CD14-positive monocyte (primary cell): ENCODE measurements around the gene OBSCN. TPM values are rescaled to one million over a fixed set of nuclear protein-coding genes. Genes with fewer than 3 reads are reported as not detected.

Source experiments
- DNase-seq, 3 donors: peaks; one replicate each; pipeline ENCODE4 v3.0.0-alpha.2; 2011 to 2022
- H2AFZ ChIP-seq: 2 replicates; pipeline ENCODE4 v1.6.0; 2012; ENCODE audit warnings: mild to moderate bottlenecking, low read depth, low read length, inconsistent platforms; ENCODE audit not compliant: insufficient read depth, poor library complexity, severe bottlenecking
- H3K27ac ChIP-seq, 2 donors: 1 replicate in 1 of 2; 2 replicates in 1 of 2; pipeline ENCODE4 v1.5.1; 2012 to 2013; ENCODE audit warnings: low read length in 2 of 2, control low read depth in 1 of 2, inconsistent platforms in 1 of 2, low read depth in 1 of 2, mild to moderate bottlenecking in 1 of 2
- H3K27me3 ChIP-seq, 2 donors: one replicate each; pipeline versions ENCODE4 v1.6.0 to v1.6.1; 2011 to 2013; ENCODE audit warnings: low read length in 2 of 2; ENCODE audit not compliant: control insufficient read depth in 2 of 2, insufficient read depth in 2 of 2
- H3K36me3 ChIP-seq, 2 donors: replicated peaks in 1 of 2; 1 replicate in 1 of 2; 2 replicates in 1 of 2; pipeline versions ENCODE4 v1.5.1 to v1.6.1; 2012 to 2013; ENCODE audit warnings: low read length in 2 of 2, control low read depth in 1 of 2, inconsistent platforms in 1 of 2, mild to moderate bottlenecking in 1 of 2; ENCODE audit not compliant: insufficient read depth in 2 of 2, control insufficient read depth in 1 of 2
- H3K4me1 ChIP-seq, 2 donors: 1 replicate in 1 of 2; 2 replicates in 1 of 2; pipeline versions ENCODE4 v1.5.1 to v1.6.1; 2012 to 2013; ENCODE audit warnings: low read length in 2 of 2, control low read depth in 1 of 2, inconsistent platforms in 1 of 2, mild to moderate bottlenecking in 1 of 2, moderate library complexity in 1 of 2; ENCODE audit not compliant: insufficient read depth in 2 of 2, control insufficient read depth in 1 of 2
- H3K4me2 ChIP-seq: replicated peaks from 2 replicates; pipeline ENCODE3; 2012; ENCODE audit warnings: low read length, moderate library complexity, mild to moderate bottlenecking; ENCODE audit not compliant: poor library complexity, severe bottlenecking; ENCODE audit errors: extremely low read depth
- H3K4me3 ChIP-seq, 3 experiments: fragments of 200-600 bp in 1 of 3; sonication (generic) in 1 of 3; replicated peaks in 1 of 3; 1 replicate in 2 of 3; 2 replicates in 1 of 3; pipeline ENCODE4 v1.5.1; 2011 to 2013; ENCODE audit warnings: low read length in 3 of 3, mild to moderate bottlenecking in 3 of 3, control low read depth in 2 of 3, low read depth in 2 of 3, inconsistent platforms in 1 of 3, moderate library complexity in 1 of 3
- H3K79me2 ChIP-seq: 2 replicates; pipeline ENCODE4 v1.6.0; 2012; ENCODE audit warnings: mild to moderate bottlenecking, control low read depth, inconsistent platforms, low read length, moderate library complexity; ENCODE audit not compliant: insufficient read depth
- H3K9ac ChIP-seq: 2 replicates; pipeline ENCODE4 v1.6.0; 2017; ENCODE audit warnings: low read length, mild to moderate bottlenecking; ENCODE audit not compliant: insufficient read depth, poor library complexity, severe bottlenecking
- H3K9me3 ChIP-seq, 2 donors: replicated peaks in 1 of 2; 1 replicate in 1 of 2; 2 replicates in 1 of 2; pipeline versions ENCODE4 v1.5.1 to v1.6.1; 2012 to 2013; ENCODE audit warnings: low read length in 2 of 2, control low read depth in 1 of 2; ENCODE audit not compliant: control insufficient read depth in 1 of 2, insufficient read depth in 1 of 2
- H4K20me1 ChIP-seq: 2 replicates; pipeline ENCODE4 v1.6.0; 2012; ENCODE audit warnings: mild to moderate bottlenecking, low read length, control low read depth, moderate library complexity; ENCODE audit not compliant: insufficient read depth
- H3K27ac Mint-ChIP-seq, 7 donors: one replicate each; pipeline ENCODE4 v1.8.0; 2020; ENCODE audit warnings: mild to moderate bottlenecking in 7 of 7, mixed read lengths in 7 of 7, moderate library complexity in 6 of 7, inconsistent platforms in 2 of 7
- H3K27me3 Mint-ChIP-seq, 3 donors: one replicate each; pipeline ENCODE4 v1.8.0; 2021 to 2022; ENCODE audit warnings: low read depth in 3 of 3, mild to moderate bottlenecking in 3 of 3, mixed read lengths in 3 of 3, moderate library complexity in 3 of 3, inconsistent platforms in 1 of 3
- H3K36me3 Mint-ChIP-seq, 2 donors: one replicate each; pipeline ENCODE4 v1.8.0; 2020; ENCODE audit warnings: mixed read lengths in 2 of 2, inconsistent platforms in 1 of 2, mild to moderate bottlenecking in 1 of 2
- H3K4me1 Mint-ChIP-seq: one replicate; pipeline ENCODE4 v1.8.0; 2020; ENCODE audit warnings: mild to moderate bottlenecking, mixed read lengths
- H3K4me3 Mint-ChIP-seq, 2 donors: one replicate each; pipeline ENCODE4 v1.8.0; 2020; ENCODE audit warnings: mild to moderate bottlenecking in 2 of 2, mixed read lengths in 2 of 2, moderate library complexity in 1 of 2
- H3K9me3 Mint-ChIP-seq, 7 donors: one replicate each; pipeline ENCODE4 v1.8.0; 2020 to 2022; ENCODE audit warnings: mixed read lengths in 7 of 7, mild to moderate bottlenecking in 6 of 7, moderate library complexity in 6 of 7, inconsistent platforms in 2 of 7
- CTCF ChIP-seq: fragments of 200-600 bp; IDR thresholded peaks from one replicate; pipeline ENCODE4 v1.8.0; 2022; ENCODE audit warnings: antibody characterized with exemption, mild to moderate bottlenecking
- WGBS: methylation state at CpG from one replicate; pipeline ENCODE4 v1.1.5; 2013; ENCODE audit warnings: missing lambda C conversion rate; ENCODE audit not compliant: insufficient coverage; 5-methylcytosine and 5-hydroxymethylcytosine counted together
- intact Hi-C, 2 donors: fragments of 100-400 bp; cut with micrococcal nuclease; formaldehyde crosslinking; loops; one replicate each; pipeline versions ENCODE4 v1.15.0 to v1.15.1; 2023
- polyA plus RNA-seq, 3 donors: library from polyadenylated mRNA; depleted of rRNA in 1 of 3; unstranded in 2 of 3; stranded (reverse) in 1 of 3; fragments of 300-500 nt in 2 of 3; fragments of >200 nt in 1 of 3; fragmentation: Illumina TruSeq in 2 of 3; gene quantifications; 1 replicate in 2 of 3; 2 replicates in 1 of 3; pipeline ENCODE4 v1.2.3, GENCODE V29; 2012 to 2021

Gene OBSCN
- polyA plus RNA-seq, 3 donors = 0.57 to 1.5 (median 0.76) TPM

GRCh38 chr1:228333739-228334115 lies 125.9 kb downstream of the OBSCN start:
- Mint-ChIP-seq H3K27me3 (peaks cover 0 to 1% (median 0%) of the 10 kb centered on the region in 3 donors), H3K9me3 (peaks cover 0 to 1% (median 0%) of the 10 kb centered on the region in 7 donors), H3K36me3 (no peaks in the 10 kb centered on the region), H3K4me3 (no peak overlapping the region), H3K27ac (no peak overlapping the region), H3K4me1 (no peaks in the 10 kb centered on the region)
- TF ChIP-seq CTCF = no peak
- Histone ChIP-seq H3K4me1 (no peaks in the 10 kb centered on the region), H3K79me2 (no peaks in the 10 kb centered on the region), H4K20me1 (no peaks in the 10 kb centered on the region), H2AFZ (no peak overlapping the region), H3K4me3 (no peak overlapping the region), H3K36me3 (no peaks in the 10 kb centered on the region), H3K9ac (no peak overlapping the region), H3K9me3 (no peaks in the 10 kb centered on the region), H3K27ac (no peak overlapping the region), H3K27me3 (no peaks in the 10 kb centered on the region), H3K4me2 (no peak overlapping the region)
- no peak for DNase-seq
- 97% methylated on average over 10 of the region's 10 CpGs for WGBS
- intact Hi-C loops = no loop called here

GRCh38 chr1:228334226-228334935 lies 126.5 kb downstream of the OBSCN start:
- H3K27me3 ChIP-seq = no peaks in the 10 kb centered on the region
- no peak for TF ChIP-seq CTCF
- no peak overlapping the region for H3K9ac ChIP-seq
- H4K20me1 ChIP-seq = no peaks in the 10 kb centered on the region
- no peak overlapping the region for H2AFZ ChIP-seq
- Mint-ChIP-seq H3K27me3 (peaks cover 0 to 1% (median 0%) of the 10 kb centered on the region in 3 donors), H3K9me3 (peaks cover 0 to 1% (median 0%) of the 10 kb centered on the region in 7 donors), H3K4me3 (no peak overlapping the region), H3K36me3 (no peaks in the 10 kb centered on the region), H3K27ac (no peak overlapping the region), H3K4me1 (no peaks in the 10 kb centered on the region)
- intact Hi-C loops = no loop called here
- H3K36me3 ChIP-seq = no peaks in the 10 kb centered on the region
- H3K9me3 ChIP-seq = no peaks in the 10 kb centered on the region
- WGBS = 97% methylated on average over 18 of the region's 22 CpGs
- no peak overlapping the region for H3K4me2 ChIP-seq
- no peak overlapping the region for H3K27ac ChIP-seq
- DNase-seq = no peak
- H3K79me2 ChIP-seq = no peaks in the 10 kb centered on the region
- H3K4me1 ChIP-seq = no peaks in the 10 kb centered on the region
- H3K4me3 ChIP-seq = no peak overlapping the region
